Activated CD4-positive, alpha-beta T cell treated with anti-CD3 and anti-CD28 coated beads for 36 hours (primary cell): ENCODE data around the gene LRRC26. TPM values are rescaled to one million over a fixed set of nuclear protein-coding genes. Genes with fewer than 3 reads are reported as not detected.

ENCODE experiments used
- ATAC-seq: fragments of 200-7000 bp; cut with Tn5 transposase; one replicate; pipeline ENCODE4 v1.10.0; 2021; ENCODE audit warnings: mild to moderate bottlenecking, moderate library complexity
- CTCF ChIA-PET: fragments of 350-600 bp; sonication (Branson Sonifier 250); formaldehyde crosslinking; loops from one replicate; lab custom pipeline; 2021; ENCODE audit warnings: antibody characterized with exemption; lab: Charles Lee
- POLR2A ChIA-PET: fragments of 350-600 bp; sonication (Branson Sonifier 250); formaldehyde crosslinking; loops from one replicate; lab custom pipeline; 2021; ENCODE audit warnings: antibody characterized with exemption, inconsistent platforms; lab: Charles Lee
- DNase-seq: peaks from one replicate; pipeline ENCODE4 v3.0.0-alpha.2; 2020
- H3K27ac Mint-ChIP-seq: one replicate; pipeline ENCODE4 v1.8.0; 2021; ENCODE audit warnings: mixed read lengths
- H3K27me3 Mint-ChIP-seq: one replicate; pipeline ENCODE4 v1.8.0; 2021; ENCODE audit warnings: mixed read lengths
- H3K36me3 Mint-ChIP-seq: one replicate; pipeline ENCODE4 v1.8.0; 2021; ENCODE audit warnings: low read depth, mixed read lengths
- H3K4me1 Mint-ChIP-seq: one replicate; pipeline ENCODE4 v1.8.0; 2021; ENCODE audit warnings: mixed read lengths
- H3K4me3 Mint-ChIP-seq: one replicate; pipeline ENCODE4 v1.8.0; 2021; ENCODE audit warnings: mild to moderate bottlenecking, moderate library complexity, mixed read lengths
- H3K9me3 Mint-ChIP-seq: one replicate; pipeline ENCODE4 v1.8.0; 2021; ENCODE audit warnings: low read depth, mixed read lengths
- intact Hi-C, 2 experiments: fragments of 100-400 bp; cut with DNase I in 1 of 2; cut with micrococcal nuclease in 1 of 2; formaldehyde crosslinking; loops; one replicate each; pipeline versions ENCODE4 v1.14.2 to v1.15.1; 2022 to 2024; cut with DNase I, micrococcal nuclease
- total RNA-seq, 2 experiments: library from RNA; stranded (reverse); gene quantifications; one replicate each; pipeline ENCODE4 v1.2.3, GENCODE V29; 2021

LRRC26 gene
- total RNA-seq, 2 experiments from 2014 or later, result not detected

GRCh38 chr9:137181680-137182079, 11.8 kb upstream of the LRRC26 start:
- Mint-ChIP-seq H3K36me3 (peaks cover 13% of the 10 kb centered on the region), H3K9me3 (no peaks in the 10 kb centered on the region), H3K27ac (no peak overlapping the region), H3K4me1 (peaks cover 15% of the 10 kb centered on the region), H3K4me3 (no peak overlapping the region), H3K27me3 (no peaks in the 10 kb centered on the region)
- no peak for DNase-seq
- POLR2A ChIA-PET, result no interaction called here
- CTCF ChIA-PET, result interaction anchor here (1.1 kb wide), 1 partner anchor 7 kb away, joined by 4 read pairs; no protein-coding TSS in a partner anchor
- ATAC-seq, result no peak
- intact Hi-C loops, result no loop called here

- POLR2A ChIA-PET, result no interaction called here
- H3K9me3 Mint-ChIP-seq, result no peaks in the 10 kb centered on the region
- H3K27me3 Mint-ChIP-seq, result no peaks in the 10 kb centered on the region
- no peak overlapping the region for H3K27ac Mint-ChIP-seq
- CTCF ChIA-PET, result interaction anchor here (1.1 kb wide), 1 partner anchor 8 kb away, joined by 4 read pairs; no protein-coding TSS in a partner anchor
- DNase-seq, result no peak
- intact Hi-C loops, result no loop called here
- no peak overlapping the region for H3K4me3 Mint-ChIP-seq
- H3K4me1 Mint-ChIP-seq, result peaks cover 7% of the 10 kb centered on the region
- H3K36me3 Mint-ChIP-seq, result peaks cover 10% of the 10 kb centered on the region
- no peak for ATAC-seq
Observed at GRCh38 chr9:137180491-137180890, 10.6 kb upstream of the LRRC26 start.

- peaks cover 10% of the 10 kb centered on the region for H3K36me3 Mint-ChIP-seq
- intact Hi-C loops, result no loop called here
- H3K9me3 Mint-ChIP-seq, result no peaks in the 10 kb centered on the region
- H3K27ac Mint-ChIP-seq, result no peak overlapping the region
- ATAC-seq (no peak), DNase-seq (no peak)
- ChIA-PET POLR2A (no interaction called here), CTCF (no interaction called here)
- no peak overlapping the region for H3K4me3 Mint-ChIP-seq
- H3K27me3 Mint-ChIP-seq, result no peaks in the 10 kb centered on the region
- H3K4me1 Mint-ChIP-seq, result peaks cover 4% of the 10 kb centered on the region
Observed at GRCh38 chr9:137179761-137180160, 9.9 kb upstream of the LRRC26 start.

- ChIA-PET POLR2A (no interaction called here), CTCF (no interaction called here)
- Mint-ChIP-seq H3K4me1 (no peaks in the 10 kb centered on the region), H3K36me3 (peaks cover 10% of the 10 kb centered on the region), H3K27me3 (no peaks in the 10 kb centered on the region), H3K9me3 (no peaks in the 10 kb centered on the region), H3K27ac (no peak overlapping the region), H3K4me3 (no peak overlapping the region)
- DNase-seq (no peak), ATAC-seq (no peak)
- intact Hi-C loops, result no loop called here
Observed at GRCh38 chr9:137178939-137179630, 9.2 kb upstream of the LRRC26 start.

GRCh38 chr9:137178201-137178938, 8.5 kb upstream of the LRRC26 start:
- DNase-seq (no peak), ATAC-seq (no peak)
- Mint-ChIP-seq H3K9me3 (no peaks in the 10 kb centered on the region), H3K27ac (no peak overlapping the region), H3K4me1 (no peaks in the 10 kb centered on the region), H3K27me3 (no peaks in the 10 kb centered on the region), H3K4me3 (no peak overlapping the region), H3K36me3 (peaks cover 10% of the 10 kb centered on the region)
- intact Hi-C loops, result no loop called here
- ChIA-PET CTCF (no interaction called here), POLR2A (no interaction called here)

GRCh38 chr9:137176302-137177182, 6.7 kb upstream of the LRRC26 start:
- ChIA-PET POLR2A (no interaction called here), CTCF (interaction anchor here (0.6 to 1.5 kb wide), 7 partner anchors 12 to 194 kb away, joined by 3 to 7 read pairs (median 3); partner anchors contain the start of genes LCNL1, RNF208 and SSNA1)
- intact Hi-C loops, result no loop called here
- DNase-seq, result peak; percentile 54
- Mint-ChIP-seq H3K4me3 (no peak overlapping the region), H3K27ac (no peak overlapping the region), H3K4me1 (no peaks in the 10 kb centered on the region), H3K36me3 (peaks cover 6% of the 10 kb centered on the region), H3K9me3 (no peaks in the 10 kb centered on the region), H3K27me3 (peaks cover 2% of the 10 kb centered on the region)
- ATAC-seq, result peak; percentile 59

- ATAC-seq (peak; percentile 10), DNase-seq (no peak)
- ChIA-PET POLR2A (no interaction called here), CTCF (interaction anchor here (1.0 to 1.9 kb wide), 3 partner anchors 19 to 62 kb away, joined by 3 to 5 read pairs (median 3); no protein-coding TSS in a partner anchor)
- Mint-ChIP-seq H3K36me3 (peaks cover 6% of the 10 kb centered on the region), H3K4me1 (no peaks in the 10 kb centered on the region), H3K27me3 (peaks cover 4% of the 10 kb centered on the region), H3K27ac (no peak overlapping the region), H3K4me3 (no peak overlapping the region), H3K9me3 (no peaks in the 10 kb centered on the region)
- intact Hi-C loops, result no loop called here
Observed at GRCh38 chr9:137175345-137175961, 5.6 kb upstream of the LRRC26 start.

GRCh38 chr9:137174722-137175293, 5.0 kb upstream of the LRRC26 start:
- Mint-ChIP-seq H3K27me3 (peaks cover 10% of the 10 kb centered on the region), H3K27ac (no peak overlapping the region), H3K4me1 (no peaks in the 10 kb centered on the region), H3K36me3 (peaks cover 6% of the 10 kb centered on the region), H3K9me3 (no peaks in the 10 kb centered on the region), H3K4me3 (no peak overlapping the region)
- peak; percentile 59 for DNase-seq
- ChIA-PET POLR2A (no interaction called here), CTCF (interaction anchor here (1.0 to 1.9 kb wide), 3 partner anchors 18 to 62 kb away, joined by 3 to 5 read pairs (median 3); no protein-coding TSS in a partner anchor)
- intact Hi-C loops, result no loop called here
- peak; percentile 29 for ATAC-seq

GRCh38 chr9:137173796-137174664, 4.2 kb upstream of the LRRC26 start:
- Mint-ChIP-seq H3K9me3 (no peaks in the 10 kb centered on the region), H3K4me3 (no peak overlapping the region), H3K27me3 (peaks cover 10% of the 10 kb centered on the region), H3K27ac (no peak overlapping the region), H3K4me1 (no peaks in the 10 kb centered on the region), H3K36me3 (peaks cover 2% of the 10 kb centered on the region)
- intact Hi-C loops, result no loop called here
- ATAC-seq, result no peak
- ChIA-PET CTCF (interaction anchor here (1.0 to 1.9 kb wide), 3 partner anchors 17 to 63 kb away, joined by 3 to 5 read pairs (median 3); no protein-coding TSS in a partner anchor), POLR2A (no interaction called here)
- DNase-seq, result no peak
